MCF 10A (cell line): ENCODE measurements around the gene ADI1. TPM values are rescaled to one million over a fixed set of nuclear protein-coding genes. Genes with fewer than 3 reads are reported as not detected.
A peak's percentile ranks its signal among the peaks of the same experiment; 100 is the strongest.

Experiments used
- BruUV-seq: library from RNA; stranded (reverse); fragments of 400-500 nt; replicated peaks from 2 replicates; lab custom pipeline; 2021; lab: Mats Ljungman, UMichigan
- CTCF ChIA-PET: fragments of 300-600 bp; sonication (Branson Sonifier 250); formaldehyde crosslinking; extraction: SDS; loops from one replicate; lab custom pipeline; 2021; ENCODE audit warnings: antibody characterized with exemption, inconsistent platforms; lab: Yijun Ruan, JAX
- POLR2A ChIA-PET: fragments of 300-600, 350-650 bp; sonication (Branson Sonifier 250); formaldehyde crosslinking; extraction: SDS; loops from one replicate; lab custom pipeline; 2020; ENCODE audit warnings: antibody characterized with exemption, inconsistent platforms; lab: Yijun Ruan, JAX
- DNase-seq: peaks from one replicate; pipeline ENCODE4 v3.0.0-alpha.2; 2018; ENCODE audit not compliant: unreplicated experiment
- H3K27ac Mint-ChIP-seq: one replicate; pipeline ENCODE4 v1.8.0; 2022; ENCODE audit warnings: mild to moderate bottlenecking, low read depth, mixed read lengths; ENCODE audit not compliant: unreplicated experiment
- H3K27me3 Mint-ChIP-seq: one replicate; pipeline ENCODE4 v1.8.0; 2022; ENCODE audit warnings: mixed read lengths; ENCODE audit not compliant: insufficient read depth, unreplicated experiment
- H3K36me3 Mint-ChIP-seq: one replicate; pipeline ENCODE4 v1.8.0; 2022; ENCODE audit warnings: mild to moderate bottlenecking, moderate library complexity, mixed read lengths; ENCODE audit not compliant: insufficient read depth, unreplicated experiment
- H3K4me1 Mint-ChIP-seq: one replicate; pipeline ENCODE4 v1.8.0; 2022; ENCODE audit warnings: mixed read lengths; ENCODE audit not compliant: insufficient read depth, unreplicated experiment
- H3K4me3 Mint-ChIP-seq: one replicate; pipeline ENCODE4 v1.8.0; 2022; ENCODE audit warnings: mild to moderate bottlenecking, moderate library complexity, mixed read lengths; ENCODE audit not compliant: unreplicated experiment
- H3K9me3 Mint-ChIP-seq: one replicate; pipeline ENCODE4 v1.8.0; 2022; ENCODE audit warnings: mixed read lengths; ENCODE audit not compliant: unreplicated experiment
- CTCF ChIP-seq: fragments of 200-600 bp; IDR thresholded peaks from one replicate; pipeline ENCODE4 v1.8.0; 2022; ENCODE audit warnings: antibody characterized with exemption, mild to moderate bottlenecking; ENCODE audit not compliant: unreplicated experiment
- intact Hi-C: fragments of 100-400 bp; cut with micrococcal nuclease; formaldehyde crosslinking; loops from 2 replicates; pipeline ENCODE4 v1.14.1; 2022
- total RNA-seq: library from RNA; stranded (reverse); gene quantifications from 2 replicates; pipeline ENCODE4 v1.2.3, GENCODE V29; 2022

ADI1 gene
- total RNA-seq, 1 experiment from 2014 or later = 61.9 TPM

GRCh38 chr2:3542107-3542506, 22.8 kb upstream of the ADI1 start:
- CTCF ChIA-PET = interaction anchor here (0.5 kb wide), 1 partner anchor 21 kb away, joined by 3 read pairs; no protein-coding TSS in a partner anchor
- Mint-ChIP-seq H3K27ac (no peak overlapping the region), H3K36me3 (peaks cover 84% of the 10 kb centered on the region), H3K4me1 (no peaks in the 10 kb centered on the region), H3K27me3 (no peaks in the 10 kb centered on the region), H3K4me3 (no peak overlapping the region), H3K9me3 (no peaks in the 10 kb centered on the region)
- BruUV-seq = no TSS peak
- intact Hi-C loops = no loop called here
- TF ChIP-seq CTCF = no peak
- POLR2A ChIA-PET = no interaction called here
- no peak for DNase-seq

GRCh38 chr2:3539836-3540235, 20.5 kb upstream of the ADI1 start:
- CTCF ChIA-PET = interaction anchor here (1.7 to 2.4 kb wide), 2 partner anchors 111 to 113 kb away, joined by 5 to 7 read pairs; no protein-coding TSS in a partner anchor
- H3K36me3 Mint-ChIP-seq = peaks cover 65% of the 10 kb centered on the region
- TF ChIP-seq CTCF = no peak
- POLR2A ChIA-PET = interaction anchor here (0.6 to 1.4 kb wide), 4 partner anchors 11 to 79 kb away, joined by 3 to 5 read pairs (median 3); no protein-coding TSS in a partner anchor
- no peaks in the 10 kb centered on the region for H3K27me3 Mint-ChIP-seq
- intact Hi-C loops = loop anchor here (5.0 kb wide), 1 partner anchor 112 kb away; no protein-coding TSS in a partner anchor
- no peak overlapping the region for H3K4me3 Mint-ChIP-seq
- no peak overlapping the region for H3K27ac Mint-ChIP-seq
- no peak for DNase-seq
- no TSS peak for BruUV-seq
- H3K4me1 Mint-ChIP-seq = peaks cover 15% of the 10 kb centered on the region
- H3K9me3 Mint-ChIP-seq = no peaks in the 10 kb centered on the region

GRCh38 chr2:3536682-3537632, 17.6 kb upstream of the ADI1 start:
- Mint-ChIP-seq H3K27ac (peak overlapping the region; percentile 95), H3K4me3 (peak overlapping the region; percentile 66), H3K36me3 (peaks cover 36% of the 10 kb centered on the region), H3K4me1 (peaks cover 15% of the 10 kb centered on the region), H3K9me3 (no peaks in the 10 kb centered on the region), H3K27me3 (no peaks in the 10 kb centered on the region)
- no TSS peak for BruUV-seq
- TF ChIP-seq CTCF = no peak
- ChIA-PET CTCF (interaction anchor here (0.9 to 2.6 kb wide), 4 partner anchors 14 to 114 kb away, joined by 3 to 16 read pairs (median 5); no protein-coding TSS in a partner anchor), POLR2A (interaction anchor here (0.6 to 2.9 kb wide), 6 partner anchors 9 to 84 kb away, joined by 3 to 18 read pairs (median 6); partner anchors contain the start of genes ADI1 and RNASEH1)
- DNase-seq = peak; percentile 15
- intact Hi-C loops = loop anchor here (1.0 to 5.0 kb wide), 3 partner anchors 21 to 115 kb away; partner anchors contain the start of genes RNASEH1 and RPS7
